ENCODE data around the gene SPAG7.
A peak's percentile ranks its signal among the peaks of the same experiment; 100 is the strongest.

Gene SPAG7, protein sequence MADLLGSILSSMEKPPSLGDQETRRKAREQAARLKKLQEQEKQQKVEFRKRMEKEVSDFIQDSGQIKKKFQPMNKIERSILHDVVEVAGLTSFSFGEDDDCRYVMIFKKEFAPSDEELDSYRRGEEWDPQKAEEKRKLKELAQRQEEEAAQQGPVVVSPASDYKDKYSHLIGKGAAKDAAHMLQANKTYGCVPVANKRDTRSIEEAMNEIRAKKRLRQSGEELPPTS

DNA sequence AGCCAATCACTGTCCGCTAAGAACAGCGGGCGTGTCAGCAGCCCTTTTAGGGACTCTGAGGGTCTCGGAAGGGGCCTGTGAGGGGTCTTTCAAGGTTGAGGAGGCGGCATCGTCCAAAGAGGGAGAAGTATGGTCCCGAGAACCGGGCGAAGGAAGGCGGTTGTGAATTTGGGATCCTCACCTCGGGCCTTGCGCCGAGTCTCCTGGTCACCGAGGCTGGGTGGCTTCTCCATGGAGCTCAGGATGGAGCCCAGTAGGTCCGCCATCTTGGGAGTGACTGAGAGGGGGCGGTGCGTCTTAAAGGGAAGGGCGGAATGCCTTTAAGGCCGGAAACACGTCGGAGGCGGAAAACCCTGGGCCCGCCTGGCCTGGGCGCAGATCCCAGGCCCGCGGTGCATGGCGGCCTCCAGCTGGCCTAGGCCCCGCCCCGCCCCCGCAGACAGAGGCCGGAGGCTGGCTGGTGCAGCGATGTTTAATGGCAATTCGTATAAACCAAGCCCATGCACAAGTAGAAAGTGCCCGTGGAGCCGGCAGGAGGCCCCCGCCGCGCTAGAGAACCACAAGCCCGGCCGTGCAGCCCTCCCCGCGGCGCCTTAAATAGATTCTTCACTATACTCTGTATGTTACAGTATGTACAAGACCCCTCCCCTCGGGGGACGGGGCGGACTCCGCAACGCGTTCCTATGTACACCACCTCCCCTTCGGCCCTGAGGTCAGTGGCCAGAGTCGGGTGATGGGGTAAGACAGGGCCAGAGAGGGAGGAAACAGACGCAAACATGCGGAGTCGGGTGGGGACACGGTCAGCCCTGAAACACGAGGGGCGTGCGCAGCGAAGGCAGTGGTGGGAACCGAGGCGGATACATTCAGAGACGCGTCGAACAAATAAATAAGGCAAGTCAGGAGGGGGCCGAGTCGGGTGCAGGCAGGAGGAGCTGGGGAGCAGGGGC is at the start of gene SPAG7:
Gene SPAG7 (minus strand): TSS at position 279 of the 947 bp plus-strand sequence. CDS start 13 bp downstream, at position 266.
- peaks cover 17 to 25% of the 10 kb centered on the region in 2 donors for H3K4me1 Mint-ChIP-seq

GRCh38 chr17:5014357-5014756 is 46.7 kb upstream of the SPAG7 start:
- Mint-ChIP-seq H3K27me3 (peaks cover 4 to 23% of the 10 kb centered on the region in 2 donors), H3K9me3 (no peaks in the 10 kb centered on the region), H3K27ac (no peak overlapping the region), H3K4me3 (no peak overlapping the region), H3K4me1 (peaks cover 18 to 28% of the 10 kb centered on the region in 2 donors), H3K36me3 (peaks cover 50 to 63% of the 10 kb centered on the region in 2 donors)
- ATAC-seq (replicated peaks), result no peak
- DNase-seq, result no peak

More for the DNA sequence above, at the start of gene SPAG7:
- ATAC-seq (replicated peaks) (peak; percentile 52 to 71), DNase-seq (peak; percentile 96)
- Mint-ChIP-seq H3K4me3 (no peak within 1 kb of the TSS), H3K27me3 (no peaks in the 10 kb centered on the region), H3K9me3 (no peaks in the 10 kb centered on the region), H3K36me3 (peaks cover 37 to 40% of the 10 kb centered on the region in 2 donors), H3K27ac (no peak within 1 kb of the TSS)

GRCh38 chr17:5011928-5012327 is 44.3 kb upstream of the SPAG7 start:
- H3K27me3 Mint-ChIP-seq, result peaks cover 9 to 31% of the 10 kb centered on the region in 2 donors
- peaks cover 14 to 17% of the 10 kb centered on the region in 2 donors for H3K4me1 Mint-ChIP-seq
- no peaks in the 10 kb centered on the region for H3K9me3 Mint-ChIP-seq
- H3K27ac Mint-ChIP-seq, result no peak overlapping the region
- H3K36me3 Mint-ChIP-seq, result peaks cover 59 to 73% of the 10 kb centered on the region in 2 donors
- ATAC-seq (replicated peaks) (peak in 1 of 2 donors; percentile 42), DNase-seq (no peak)
- H3K4me3 Mint-ChIP-seq, result no peak overlapping the region

GRCh38 chr17:5003214-5003867 is 35.7 kb upstream of the SPAG7 start:
- ATAC-seq (replicated peaks), result no peak
- Mint-ChIP-seq H3K36me3 (peaks cover 77 to 80% of the 10 kb centered on the region in 2 donors), H3K27me3 (peaks cover 7 to 41% of the 10 kb centered on the region in 2 donors), H3K9me3 (no peaks in the 10 kb centered on the region), H3K4me1 (peaks cover 21 to 28% of the 10 kb centered on the region in 2 donors), H3K4me3 (no peak overlapping the region), H3K27ac (no peak overlapping the region)
- no peak for DNase-seq

DNA sequence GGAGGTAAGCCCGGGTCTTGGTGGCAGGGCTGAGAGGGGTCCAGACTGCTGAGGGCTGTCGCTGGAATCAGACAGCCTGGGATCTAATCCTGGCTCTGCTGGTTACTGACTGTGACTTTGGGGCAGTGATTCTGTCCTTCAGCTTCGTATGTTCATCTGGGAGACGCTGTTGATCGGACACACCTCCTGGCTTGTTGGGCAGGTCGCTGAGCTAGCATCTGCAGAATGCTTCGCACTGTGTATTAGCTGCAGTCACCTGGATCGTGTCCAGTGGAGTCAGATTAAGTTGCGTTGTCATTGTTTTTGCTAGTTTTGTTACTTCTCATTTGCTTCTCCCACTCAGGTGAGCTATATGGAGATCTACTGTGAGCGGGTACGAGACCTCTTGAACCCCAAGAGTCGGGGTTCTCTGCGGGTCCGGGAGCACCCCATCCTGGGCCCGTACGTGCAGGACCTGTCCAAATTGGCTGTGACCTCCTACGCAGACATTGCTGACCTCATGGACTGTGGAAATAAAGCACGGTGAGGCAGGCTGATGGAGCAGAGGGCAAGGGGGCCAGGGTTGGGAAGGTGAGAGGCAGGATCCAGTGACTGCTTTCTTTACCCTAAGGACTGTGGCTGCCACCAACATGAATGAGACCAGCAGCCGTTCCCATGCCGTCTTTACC is 34.6 kb upstream of the SPAG7 start:
- H3K4me3 Mint-ChIP-seq, result no peak overlapping the region

DNA sequence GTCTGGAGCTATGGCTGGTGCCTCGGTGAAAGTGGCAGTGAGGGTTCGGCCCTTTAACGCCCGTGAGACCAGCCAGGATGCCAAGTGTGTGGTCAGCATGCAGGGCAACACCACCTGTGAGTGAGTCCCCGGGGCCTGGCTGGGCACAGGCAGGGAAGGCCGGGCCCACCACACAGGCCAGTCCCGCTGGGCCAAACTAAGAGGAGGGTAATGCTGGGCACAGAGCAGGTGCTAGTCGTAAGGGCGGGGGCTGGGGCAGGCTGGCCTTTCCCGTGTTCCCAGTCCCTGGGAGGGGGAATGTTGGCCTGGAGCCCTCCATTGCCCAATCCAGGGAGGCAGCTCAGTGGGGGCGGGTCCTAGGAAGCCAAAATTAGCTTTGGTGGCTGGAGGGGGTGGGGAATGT is 32.6 kb upstream of the SPAG7 start:
- peaks cover 48 to 55% of the 10 kb centered on the region in 2 donors for H3K36me3 Mint-ChIP-seq
- DNase-seq, result no peak
- peaks cover 7 to 29% of the 10 kb centered on the region in 2 donors for H3K27me3 Mint-ChIP-seq
- H3K4me3 Mint-ChIP-seq, result no peak overlapping the region
- no peak for ATAC-seq (replicated peaks)
- H3K9me3 Mint-ChIP-seq, result no peaks in the 10 kb centered on the region
- H3K4me1 Mint-ChIP-seq, result peaks cover 27 to 37% of the 10 kb centered on the region in 2 donors
- no peak overlapping the region for H3K27ac Mint-ChIP-seq

More for the DNA sequence above, 34.6 kb upstream of the SPAG7 start:
- peaks cover 21 to 30% of the 10 kb centered on the region in 2 donors for H3K4me1 Mint-ChIP-seq
- peaks cover 66 to 69% of the 10 kb centered on the region in 2 donors for H3K36me3 Mint-ChIP-seq
- DNase-seq (no peak), ATAC-seq (replicated peaks) (no peak)
- no peaks in the 10 kb centered on the region for H3K9me3 Mint-ChIP-seq
- H3K27me3 Mint-ChIP-seq, result peaks cover 6 to 38% of the 10 kb centered on the region in 2 donors
- H3K27ac Mint-ChIP-seq, result no peak overlapping the region

DNA sequence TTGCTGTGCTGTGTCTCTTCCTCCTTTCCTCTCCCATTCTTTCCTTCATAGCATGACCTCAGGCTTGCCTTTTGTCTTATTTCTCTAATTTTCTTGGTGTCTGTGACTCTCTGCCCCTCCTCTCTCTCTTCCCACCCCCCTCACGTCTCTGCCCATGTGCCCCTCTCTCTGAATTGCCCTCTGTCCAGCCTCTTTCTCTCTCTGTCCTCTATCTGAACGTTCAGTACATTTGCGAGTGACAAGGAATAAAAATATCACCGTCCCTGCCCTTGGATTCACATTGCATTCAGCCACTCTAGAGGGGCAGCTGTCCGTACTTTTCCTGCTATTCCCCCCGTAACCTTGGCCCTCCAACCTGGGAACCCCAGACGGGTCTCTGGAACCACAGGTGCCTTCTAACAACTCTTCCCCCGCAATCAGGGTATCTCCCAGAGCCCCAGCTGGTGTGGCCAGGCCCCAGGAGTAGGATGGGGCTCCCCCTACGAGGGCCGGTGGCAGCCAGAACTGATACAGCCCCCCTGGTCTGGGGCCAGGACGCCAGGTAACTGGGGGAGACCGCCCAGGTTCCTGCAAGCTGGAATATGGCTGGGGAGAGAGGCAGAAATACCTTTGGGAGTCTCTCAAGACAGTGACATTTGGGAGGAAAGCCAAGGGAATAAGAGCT is 31.9 kb upstream of the SPAG7 start:
- ATAC-seq (replicated peaks), result no peak
- peak overlapping the region; percentile 32 for H3K27ac Mint-ChIP-seq
- H3K9me3 Mint-ChIP-seq, result no peaks in the 10 kb centered on the region
- peaks cover 41 to 48% of the 10 kb centered on the region in 2 donors for H3K36me3 Mint-ChIP-seq
- peaks cover 8 to 29% of the 10 kb centered on the region in 2 donors for H3K27me3 Mint-ChIP-seq
- H3K4me3 Mint-ChIP-seq, result peak overlapping the region; percentile 78 to 94
- DNase-seq, result no peak
- peaks cover 27 to 37% of the 10 kb centered on the region in 2 donors for H3K4me1 Mint-ChIP-seq

- Mint-ChIP-seq H3K27ac (peak overlapping the region; percentile 89), H3K9me3 (no peaks in the 10 kb centered on the region), H3K27me3 (peaks cover 5 to 28% of the 10 kb centered on the region in 2 donors), H3K4me1 (peaks cover 27 to 37% of the 10 kb centered on the region in 2 donors), H3K4me3 (peak overlapping the region; percentile 78 to 94), H3K36me3 (peaks cover 34 to 41% of the 10 kb centered on the region in 2 donors)
- no peak for DNase-seq
- peak in 1 of 2 donors; percentile 27 for ATAC-seq (replicated peaks)
Observed at GRCh38 chr17:4998732-4999429, 31.3 kb upstream of the SPAG7 start.

DNA sequence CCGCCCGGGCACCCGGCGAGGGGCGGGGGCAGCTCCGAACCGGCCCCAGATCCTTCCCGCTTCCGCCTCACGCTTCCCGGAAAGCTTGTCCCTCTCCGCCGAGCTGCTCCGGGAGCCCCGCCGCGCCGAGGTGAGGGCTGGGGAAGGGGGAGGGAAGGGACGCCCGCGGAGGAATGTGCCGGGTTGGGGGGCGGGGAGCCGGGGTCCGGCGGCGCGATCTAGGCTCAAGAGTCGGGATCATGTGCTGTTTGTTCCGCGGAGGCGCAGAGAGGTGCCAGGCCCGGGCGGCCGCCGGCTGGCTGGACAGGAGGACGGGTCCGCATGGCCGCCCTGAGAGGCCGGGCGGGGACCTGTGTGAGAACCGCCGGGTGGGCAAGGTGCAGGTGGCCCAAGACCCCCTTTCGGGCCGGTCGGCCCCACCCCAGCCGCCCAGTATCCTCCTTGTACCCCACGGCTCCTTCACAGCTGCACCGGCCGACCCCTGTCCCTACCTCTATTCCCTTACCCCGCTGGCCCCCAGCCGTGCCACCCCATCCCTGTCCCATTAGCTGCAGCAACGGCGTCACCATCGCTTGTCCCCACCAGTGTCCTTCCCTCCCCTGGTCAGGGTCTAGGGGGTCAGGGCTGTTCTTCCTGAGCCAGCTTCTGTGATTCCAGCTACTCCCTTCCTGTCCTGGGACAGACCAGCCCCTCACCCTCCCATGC is 30.6 kb upstream of the SPAG7 start:
- peak overlapping the region; percentile 78 to 94 for H3K4me3 Mint-ChIP-seq
- no peaks in the 10 kb centered on the region for H3K9me3 Mint-ChIP-seq
- ATAC-seq (replicated peaks), result peak; percentile 26 to 29
- H3K27me3 Mint-ChIP-seq, result peaks cover 5 to 22% of the 10 kb centered on the region in 2 donors
- H3K4me1 Mint-ChIP-seq, result peaks cover 27 to 37% of the 10 kb centered on the region in 2 donors
- DNase-seq, result no peak
- H3K27ac Mint-ChIP-seq, result peak overlapping the region; percentile 89
- H3K36me3 Mint-ChIP-seq, result peaks cover 27 to 34% of the 10 kb centered on the region in 2 donors

DNA sequence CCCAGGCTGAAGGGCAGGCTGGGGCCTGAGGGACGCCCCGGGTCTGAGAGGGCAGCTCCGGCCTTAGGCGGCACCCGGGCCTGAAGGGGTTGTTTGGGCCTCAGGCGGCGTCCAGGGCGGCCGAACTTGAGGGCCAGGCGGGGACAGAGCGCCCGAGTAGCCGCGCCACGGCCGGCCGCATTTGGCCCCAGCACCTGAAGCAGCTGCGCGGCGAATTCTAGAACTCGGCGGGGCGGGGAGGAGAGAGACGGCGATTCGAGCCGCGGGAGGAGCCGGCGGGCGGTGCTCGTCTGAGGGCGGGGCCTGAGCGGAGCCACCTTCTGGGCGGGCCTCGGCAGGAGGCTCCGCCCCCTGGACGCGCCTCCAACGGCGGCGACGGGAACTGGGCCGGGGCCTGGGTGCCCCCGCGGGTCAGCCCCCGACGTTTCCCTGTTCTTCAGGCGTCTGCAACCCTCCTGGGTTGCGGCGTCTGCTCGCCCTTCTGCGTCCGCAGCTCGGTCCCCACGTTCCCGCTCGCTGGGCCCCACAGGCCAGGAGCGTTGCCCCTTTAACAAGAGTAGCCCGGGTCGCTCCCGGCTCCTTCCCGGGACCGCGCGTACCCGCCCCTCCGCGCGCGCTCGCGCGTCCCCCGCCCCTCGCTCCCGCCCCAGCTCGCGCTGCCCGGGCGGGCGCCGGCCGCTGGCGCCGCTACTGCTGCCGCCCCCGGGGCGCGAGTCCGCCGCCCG is 29.8 kb upstream of the SPAG7 start, which contains the start of the genes INCA1 and KIF1C:
Gene INCA1 (minus strand): TSS at position 221 of the 725 bp plus-strand sequence. CDS start 3,085 bp downstream, outside the sequence.
Gene KIF1C (plus strand): TSS at position 649 of the 725 bp plus-strand sequence. CDS start 2,297 bp downstream, outside the sequence.
- Mint-ChIP-seq H3K9me3 (no peaks in the 10 kb centered on the region), H3K27ac (peak within 1 kb of the TSS; percentile 89), H3K4me1 (peaks cover 27 to 37% of the 10 kb centered on the region in 2 donors), H3K36me3 (peaks cover 21 to 27% of the 10 kb centered on the region in 2 donors), H3K4me3 (peak within 1 kb of the TSS; percentile 86 to 94), H3K27me3 (peaks cover 5 to 16% of the 10 kb centered on the region in 2 donors)
- ATAC-seq (replicated peaks) (peak; percentile 92 to 96), DNase-seq (peak; percentile 88)

- Mint-ChIP-seq H3K4me3 (no peak overlapping the region), H3K27me3 (peaks cover 5 to 16% of the 10 kb centered on the region in 2 donors), H3K9me3 (no peaks in the 10 kb centered on the region), H3K36me3 (peaks cover 14 to 18% of the 10 kb centered on the region in 2 donors), H3K27ac (no peak overlapping the region), H3K4me1 (peaks cover 24 to 28% of the 10 kb centered on the region in 2 donors)
- DNase-seq, result no peak
- no peak for ATAC-seq (replicated peaks)
Observed at GRCh38 chr17:4994081-4994595, 26.5 kb upstream of the SPAG7 start.
